Hepatocyte (in vitro differentiated cells): ENCODE measurements around the gene ATAD3C. TPM values are rescaled to one million over a fixed set of nuclear protein-coding genes. Genes with fewer than 3 reads are reported as not detected.
A peak's percentile ranks its signal among the peaks of the same experiment; 100 is the strongest.
"Not testable (repeated sequence)": the region's sequence is repeated elsewhere in the genome, so short reads cannot be mapped to it uniquely, and the experiment has no call there.

Experiments
- DNase-seq: peaks from one replicate; pipeline ENCODE4 v3.0.0-alpha.2; 2016; ENCODE audit warnings: low spot score
- H2AFZ ChIP-seq: fragments of 200-600 bp; sonication (generic); 2 replicates; pipeline ENCODE4 v1.6.0; 2016; ENCODE audit warnings: antibody characterized with exemption, mild to moderate bottlenecking
- H3K27ac ChIP-seq: fragments of 200-600 bp; sonication (generic); 2 replicates; pipeline ENCODE4 v1.5.1; 2016; ENCODE audit warnings: mild to moderate bottlenecking
- H3K27me3 ChIP-seq: fragments of 200-600 bp; sonication (generic); 2 replicates; pipeline ENCODE4 v1.6.1; 2016
- H3K36me3 ChIP-seq: fragments of 200-600 bp; sonication (generic); replicated peaks from 2 replicates; pipeline ENCODE4 v1.5.1; 2016; ENCODE audit warnings: low read depth; ENCODE audit not compliant: insufficient read depth
- H3K4me1 ChIP-seq: fragments of 200-600 bp; sonication (generic); 2 replicates; pipeline ENCODE4 v1.5.1; 2016; ENCODE audit warnings: mild to moderate bottlenecking, moderate library complexity; ENCODE audit not compliant: insufficient read depth
- H3K4me2 ChIP-seq: fragments of 200-600 bp; sonication (generic); 2 replicates; pipeline ENCODE4 v1.6.0; 2016
- H3K4me3 ChIP-seq: fragments of 200-600 bp; sonication (generic); 2 replicates; pipeline ENCODE4 v1.5.1; 2016; ENCODE audit warnings: mild to moderate bottlenecking
- H3K79me2 ChIP-seq: fragments of 200-600 bp; sonication (generic); 2 replicates; pipeline ENCODE4 v1.6.0; 2017; ENCODE audit warnings: mild to moderate bottlenecking
- H3K9me2 ChIP-seq: fragments of 200-600 bp; sonication (generic); replicated peaks from 2 replicates; pipeline ENCODE4 v1.6.0; 2017; ENCODE audit warnings: mild to moderate bottlenecking; ENCODE audit not compliant: insufficient read depth
- H3K9me3 ChIP-seq: fragments of 200-600 bp; sonication (generic); 2 replicates; pipeline ENCODE4 v1.5.1; 2016; ENCODE audit warnings: low read depth, mild to moderate bottlenecking
- H4K20me1 ChIP-seq: fragments of 200-600 bp; sonication (generic); 2 replicates; pipeline ENCODE4 v1.6.0; 2016; ENCODE audit warnings: mild to moderate bottlenecking; ENCODE audit not compliant: insufficient read depth, poor library complexity, severe bottlenecking
- EZH2 ChIP-seq: fragments of 200-600 bp; sonication (generic); IDR thresholded peaks from 2 replicates; pipeline ENCODE4 v1.6.1; 2016; ENCODE audit warnings: antibody characterized with exemption, mild to moderate bottlenecking, borderline replicate concordance
- EZH2phosphoT487 ChIP-seq: fragments of 200-600 bp; sonication (generic); IDR thresholded peaks from one replicate; pipeline ENCODE4 v1.6.1; 2018; ENCODE audit warnings: antibody characterized with exemption, mild to moderate bottlenecking, low read depth, moderate library complexity; ENCODE audit not compliant: unreplicated experiment, severe bottlenecking
- WGBS: methylation state at CpG from one replicate; pipeline ENCODE4 v1.1.6; 2016; ENCODE audit warnings: low lambda C conversion rate; ENCODE audit errors: missing lambda C conversion rate; 5-methylcytosine and 5-hydroxymethylcytosine counted together
- polyA plus RNA-seq: library from polyadenylated mRNA; unstranded; fragments of >200 nt; fragmentation: Nextera tagmentation; extraction: Ambion mirVana; gene quantifications from 2 replicates; pipeline ENCODE4 v1.2.1, GENCODE V29; 2016
- total RNA-seq: library from RNA; depleted of rRNA; stranded (reverse); fragments of >200 nt; gene quantifications from 2 replicates; pipeline ENCODE4 v1.2.3, GENCODE V29; 2014
- TF ChIP-seq, protein P1 (sequence below): fragments of 200-600 bp; sonication (generic); IDR thresholded peaks from 2 replicates; pipeline ENCODE4 v1.5.1; 2016; ENCODE audit warnings: antibody characterized with exemption, mild to moderate bottlenecking; ENCODE audit not compliant: poor library complexity

Gene ATAD3C
- total and polyA plus RNA-seq, 2 experiments from 2014 or later: 0.10 to 1.2 TPM

DNA sequence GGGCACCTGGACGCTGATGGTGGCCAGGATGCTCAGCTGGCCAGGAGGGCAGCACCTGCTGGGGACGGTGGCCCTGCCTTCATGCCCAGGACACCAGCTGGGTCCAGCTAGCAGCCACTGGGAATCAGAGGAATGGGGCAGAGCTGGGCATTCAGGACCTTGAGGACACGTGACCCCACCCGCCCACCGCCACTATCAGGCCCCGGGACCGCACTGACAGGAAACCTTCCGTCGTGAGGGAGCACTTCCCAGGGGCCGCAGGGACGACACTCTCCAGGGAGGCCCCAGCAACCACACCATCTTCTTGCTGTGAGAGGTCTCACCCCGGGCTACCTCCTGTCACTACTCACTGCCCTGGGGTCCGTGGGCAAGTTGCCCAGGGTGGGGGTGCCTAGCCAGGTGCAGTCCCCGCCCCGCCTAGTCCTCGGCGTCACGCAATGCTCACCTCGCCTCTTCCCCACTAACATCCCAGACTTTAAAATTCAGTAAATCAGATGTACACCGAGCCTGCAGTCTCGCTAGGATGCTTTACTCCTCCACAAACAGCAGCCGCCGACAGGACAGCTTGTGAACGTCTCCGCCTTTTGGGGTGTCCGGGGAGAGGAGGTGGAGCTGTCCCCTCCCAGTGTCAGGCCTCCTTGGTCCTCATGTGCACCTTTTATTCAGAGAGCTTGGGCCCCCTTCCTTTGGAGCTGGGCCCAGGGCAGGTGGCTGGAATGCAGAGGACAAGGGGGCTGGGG lies 9.1 kb upstream of the ATAD3C start:
- Histone ChIP-seq H3K79me2 (peaks cover 18% of the 10 kb centered on the region), H3K9me3 (no peaks in the 10 kb centered on the region), H3K9me2 (no peaks in the 10 kb centered on the region), H2AFZ (no peak overlapping the region), H3K36me3 (no peaks in the 10 kb centered on the region), H3K4me1 (peaks cover 29% of the 10 kb centered on the region), H3K4me3 (no peak overlapping the region), H3K27ac (no peak overlapping the region), H3K27me3 (no peaks in the 10 kb centered on the region), H3K4me2 (no peak overlapping the region), H4K20me1 (no peaks in the 10 kb centered on the region)
- DNase-seq: no peak
- WGBS: 92% methylated on average over 25 of the region's 26 CpGs
- no peak for TF ChIP-seq EZH2phosphoT487
- TF ChIP-seq EZH2: no peak
- TF ChIP-seq, protein P1, sequence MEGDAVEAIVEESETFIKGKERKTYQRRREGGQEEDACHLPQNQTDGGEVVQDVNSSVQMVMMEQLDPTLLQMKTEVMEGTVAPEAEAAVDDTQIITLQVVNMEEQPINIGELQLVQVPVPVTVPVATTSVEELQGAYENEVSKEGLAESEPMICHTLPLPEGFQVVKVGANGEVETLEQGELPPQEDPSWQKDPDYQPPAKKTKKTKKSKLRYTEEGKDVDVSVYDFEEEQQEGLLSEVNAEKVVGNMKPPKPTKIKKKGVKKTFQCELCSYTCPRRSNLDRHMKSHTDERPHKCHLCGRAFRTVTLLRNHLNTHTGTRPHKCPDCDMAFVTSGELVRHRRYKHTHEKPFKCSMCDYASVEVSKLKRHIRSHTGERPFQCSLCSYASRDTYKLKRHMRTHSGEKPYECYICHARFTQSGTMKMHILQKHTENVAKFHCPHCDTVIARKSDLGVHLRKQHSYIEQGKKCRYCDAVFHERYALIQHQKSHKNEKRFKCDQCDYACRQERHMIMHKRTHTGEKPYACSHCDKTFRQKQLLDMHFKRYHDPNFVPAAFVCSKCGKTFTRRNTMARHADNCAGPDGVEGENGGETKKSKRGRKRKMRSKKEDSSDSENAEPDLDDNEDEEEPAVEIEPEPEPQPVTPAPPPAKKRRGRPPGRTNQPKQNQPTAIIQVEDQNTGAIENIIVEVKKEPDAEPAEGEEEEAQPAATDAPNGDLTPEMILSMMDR: no peak

DNA sequence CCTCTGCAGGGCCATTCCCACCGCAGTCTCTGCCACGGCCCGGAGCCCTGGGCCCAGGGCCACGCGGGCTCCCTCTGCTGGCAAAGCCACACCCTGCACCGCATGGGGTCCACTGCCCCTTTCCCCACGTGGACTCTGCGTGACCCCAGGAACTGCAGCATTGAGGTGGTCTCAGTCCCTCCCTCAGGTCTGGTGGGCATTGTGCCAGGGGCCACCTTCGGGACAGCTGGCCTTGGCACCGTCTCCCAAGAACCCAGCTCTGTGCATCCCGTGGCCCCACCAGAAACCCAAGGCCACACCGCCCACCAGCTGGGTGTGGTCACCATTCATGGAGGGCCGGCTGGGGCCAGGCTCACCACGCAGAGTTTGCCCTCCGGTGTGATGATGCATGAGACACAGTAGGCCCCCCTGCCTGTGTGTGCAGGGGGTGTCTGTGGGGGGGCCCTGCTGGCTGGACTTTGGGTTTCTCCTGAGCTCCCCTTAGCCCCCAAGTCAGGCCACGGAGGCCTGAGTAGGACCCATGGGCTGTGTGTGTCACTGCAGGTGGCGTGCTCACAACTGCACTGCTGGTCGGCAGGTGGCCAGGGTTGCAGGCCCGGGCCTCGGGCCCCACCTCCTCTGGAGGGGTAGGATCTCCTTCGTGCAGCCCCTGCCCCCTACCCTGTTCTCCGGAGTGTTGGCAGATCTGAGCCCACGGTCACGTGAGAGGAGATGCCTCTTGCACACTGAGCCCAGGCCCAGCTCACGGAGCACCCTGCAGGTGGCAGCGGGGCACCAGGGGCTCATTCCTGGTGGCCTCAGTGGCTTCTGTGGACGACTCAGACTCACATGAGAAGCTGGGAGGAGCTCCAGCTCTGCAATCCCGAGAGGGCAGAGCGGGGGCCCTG lies 8.2 kb upstream of the ATAD3C start:
- H3K4me3 ChIP-seq: no peak overlapping the region
- H3K36me3 ChIP-seq: no peaks in the 10 kb centered on the region
- H3K4me1 ChIP-seq: peaks cover 25% of the 10 kb centered on the region
- H4K20me1 ChIP-seq: no peaks in the 10 kb centered on the region
- no peak overlapping the region for H3K27ac ChIP-seq
- no peaks in the 10 kb centered on the region for H3K9me2 ChIP-seq
- DNase-seq: peak; percentile 69
- no peaks in the 10 kb centered on the region for H3K27me3 ChIP-seq
- H2AFZ ChIP-seq: no peak overlapping the region
- WGBS: 68% methylated on average over 26 of the region's 29 CpGs
- H3K9me3 ChIP-seq: no peaks in the 10 kb centered on the region
- no peak overlapping the region for H3K4me2 ChIP-seq
- TF ChIP-seq EZH2phosphoT487: no peak
- TF ChIP-seq, protein P1: peak; percentile 66
- peaks cover 14% of the 10 kb centered on the region for H3K79me2 ChIP-seq

DNA sequence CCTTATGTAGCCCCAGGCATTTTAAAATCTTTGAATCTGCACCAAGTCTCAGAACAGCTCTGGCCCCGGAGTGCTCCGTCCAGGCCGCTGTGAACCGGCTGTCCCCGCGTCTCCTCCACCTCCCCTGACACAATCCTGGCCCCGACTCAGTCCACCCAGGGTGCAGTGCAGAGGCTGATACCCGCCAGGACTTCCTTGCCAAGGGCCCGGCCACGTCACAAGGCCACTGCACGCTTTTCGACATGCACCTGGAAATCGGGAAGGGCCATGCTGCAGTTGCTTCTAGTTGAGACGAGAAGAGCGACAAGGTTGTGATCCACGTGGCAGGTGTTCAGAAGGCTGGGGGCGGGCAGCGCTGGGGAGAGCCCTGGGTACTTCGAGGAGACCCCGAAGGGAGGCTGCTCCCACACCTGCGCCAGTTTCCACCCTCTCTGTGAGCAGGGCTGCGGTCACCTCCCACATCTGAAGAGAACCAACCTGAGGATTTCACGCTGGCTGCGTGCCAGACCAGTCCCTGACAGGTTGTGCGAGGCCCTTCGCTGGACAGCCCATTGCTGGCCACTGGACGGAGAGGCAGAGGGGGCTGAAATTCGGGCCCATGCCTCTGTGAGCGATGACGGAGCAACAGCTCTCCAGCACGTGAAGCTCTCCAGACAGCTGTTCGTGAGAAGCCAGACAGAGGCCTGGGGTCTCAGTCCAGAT lies 7.3 kb upstream of the ATAD3C start:
- no peak overlapping the region for H3K4me2 ChIP-seq
- no peak overlapping the region for H2AFZ ChIP-seq
- 96% methylated on average over 32 of the region's 32 CpGs for WGBS

DNA sequence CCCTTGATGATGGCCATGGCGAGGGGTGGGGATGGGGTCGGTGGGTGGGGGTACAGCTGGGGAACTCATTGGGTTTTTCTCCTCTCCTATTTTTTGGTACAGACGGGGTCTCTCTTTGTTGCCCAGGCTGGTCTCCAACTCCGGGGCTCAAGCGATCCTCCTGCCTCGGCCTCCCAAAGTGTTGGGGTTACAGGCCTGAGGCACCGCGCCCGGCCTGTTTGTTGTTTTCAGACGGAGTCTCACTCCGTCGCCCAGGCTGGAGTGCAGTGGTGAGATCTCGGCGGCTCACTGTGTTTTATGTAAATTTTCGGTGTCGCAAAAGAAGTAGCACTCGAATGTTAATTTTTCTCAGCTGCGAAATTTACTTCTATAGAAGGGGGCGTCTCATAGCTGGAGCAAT lies 2.9 kb upstream of the ATAD3C start:
- not testable (repeated sequence) for H3K9me2 ChIP-seq, H3K36me3 ChIP-seq, H3K27me3 ChIP-seq, H2AFZ ChIP-seq, H3K27ac ChIP-seq, H3K4me3 ChIP-seq, H3K4me1 ChIP-seq, H3K4me2 ChIP-seq, H3K79me2 ChIP-seq, DNase-seq, H3K9me3 ChIP-seq, H4K20me1 ChIP-seq
- 95% methylated on average over 13 of the region's 19 CpGs for WGBS

More for the DNA sequence above, 7.3 kb upstream of the ATAD3C start:
- no peaks in the 10 kb centered on the region for H3K27me3 ChIP-seq
- no peaks in the 10 kb centered on the region for H4K20me1 ChIP-seq
- no peak for DNase-seq
- no peaks in the 10 kb centered on the region for H3K9me3 ChIP-seq
- no peaks in the 10 kb centered on the region for H3K9me2 ChIP-seq
- no peaks in the 10 kb centered on the region for H3K36me3 ChIP-seq
- H3K4me3 ChIP-seq: no peak overlapping the region
- H3K4me1 ChIP-seq: peaks cover 15% of the 10 kb centered on the region
- H3K27ac ChIP-seq: no peak overlapping the region
- H3K79me2 ChIP-seq: peaks cover 4% of the 10 kb centered on the region
- TF ChIP-seq EZH2 (no peak), EZH2phosphoT487 (no peak)
- TF ChIP-seq, protein P1: no peak

DNA sequence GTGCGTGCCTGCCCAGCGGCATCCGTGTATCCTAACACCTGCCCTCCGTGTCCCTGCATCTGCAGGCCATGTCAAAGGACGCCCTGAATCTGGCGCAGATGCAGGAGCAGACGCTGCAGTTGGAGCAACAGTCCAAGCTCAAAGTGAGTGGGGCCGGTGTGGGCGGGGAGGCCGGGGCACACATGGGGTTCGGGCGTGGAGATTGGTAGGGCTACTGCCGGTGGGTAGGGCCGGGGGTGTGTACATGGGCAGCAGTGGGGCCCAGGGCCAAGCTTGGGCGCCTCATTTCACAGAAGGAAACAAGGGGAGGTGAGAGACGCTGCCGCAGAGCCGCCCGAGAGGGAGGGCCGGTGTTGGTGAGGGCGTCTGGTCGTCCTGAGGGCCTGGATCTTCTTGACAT lies 1.1 kb downstream of the ATAD3C start:
- H2AFZ ChIP-seq, H3K79me2 ChIP-seq, H3K4me2 ChIP-seq, H3K4me3 ChIP-seq, H3K4me1 ChIP-seq, H3K27ac ChIP-seq, H3K27me3 ChIP-seq, H4K20me1 ChIP-seq, H3K9me2 ChIP-seq, H3K9me3 ChIP-seq, H3K36me3 ChIP-seq, DNase-seq: not testable (repeated sequence)
- WGBS: 85% methylated on average over 15 of the region's 22 CpGs
